ENCODE results near the gene L2HGDH.

The L2HGDH gene

GRCh38 chr14:50225974-50226297 is 86.1 kb downstream of the L2HGDH start:
- no peak for DNase-seq

GRCh38 chr14:50225067-50225973 is 86.7 kb downstream of the L2HGDH start:
- no peak for DNase-seq

- no peak for DNase-seq
Measured at GRCh38 chr14:50222055-50222613, 89.9 kb downstream of the L2HGDH start.

GRCh38 chr14:50218501-50218900 is 93.5 kb downstream of the L2HGDH start:
- no peak for DNase-seq

GRCh38 chr14:50215416-50215815 is 96.6 kb downstream of the L2HGDH start:
- DNase-seq = no peak

GRCh38 chr14:50213795-50214194 is 98.2 kb downstream of the L2HGDH start:
- DNase-seq = no peak

- DNase-seq = no peak
Measured at GRCh38 chr14:50212726-50213125, 99.3 kb downstream of the L2HGDH start.

GRCh38 chr14:50210074-50210473 is 102.0 kb downstream of the L2HGDH start:
- no peak for DNase-seq

GRCh38 chr14:50198499-50198898 is 113.5 kb downstream of the L2HGDH start:
- no peak for DNase-seq

GRCh38 chr14:50191499-50191898 is 120.5 kb downstream of the L2HGDH start:
- DNase-seq = no peak

Measured in T1000 (cell line).